ENCODE measurements around the gene NIN. TPM values are rescaled to one million over a fixed set of nuclear protein-coding genes. Genes with fewer than 3 reads are reported as not detected.

NIN gene
- total RNA-seq, 1 donor from 2014 or later: 25.2 TPM

GRCh38 chr14:50812856-50813543 lies 18.0 kb downstream of the NIN start:
- no peak for DNase-seq (ENCODE audit: low spot score in 2 of 2)
- Histone ChIP-seq H3K4me1 (no peaks in the 10 kb centered on the region), H3K9me3 (no peaks in the 10 kb centered on the region), H3K4me3 (no peak overlapping the region), H3K27me3 (no peaks in the 10 kb centered on the region), H3K36me3 (no peaks in the 10 kb centered on the region), H3K27ac (no peak overlapping the region)
- intact Hi-C loops (cut with DNase I): no loop called here
- no peak for TF ChIP-seq CTCF (IDR thresholded peaks at IDR 0.05)

GRCh38 chr14:50812180-50812579 lies 18.8 kb downstream of the NIN start:
- no peaks in the 10 kb centered on the region for H3K9me3 ChIP-seq
- H3K27me3 ChIP-seq: no peaks in the 10 kb centered on the region
- no peaks in the 10 kb centered on the region for H3K4me1 ChIP-seq
- H3K4me3 ChIP-seq: no peak overlapping the region
- no peaks in the 10 kb centered on the region for H3K36me3 ChIP-seq
- no peak for TF ChIP-seq CTCF (IDR thresholded peaks at IDR 0.05)
- intact Hi-C loops (cut with DNase I): no loop called here
- no peak for DNase-seq (ENCODE audit: low spot score in 2 of 2)
- no peak overlapping the region for H3K27ac ChIP-seq

- Histone ChIP-seq H3K27ac (no peak overlapping the region), H3K36me3 (no peaks in the 10 kb centered on the region), H3K4me1 (peaks cover 0 to 6% of the 10 kb centered on the region in 2 donors), H3K27me3 (no peaks in the 10 kb centered on the region), H3K4me3 (no peak overlapping the region), H3K9me3 (no peaks in the 10 kb centered on the region)
- intact Hi-C loops (cut with DNase I): no loop called here
- no peak for TF ChIP-seq CTCF (IDR thresholded peaks at IDR 0.05)
- no peak for DNase-seq (ENCODE audit: low spot score in 2 of 2)
Measured at GRCh38 chr14:50808053-50808452, 22.9 kb downstream of the NIN start.

GRCh38 chr14:50806241-50806933 lies 24.6 kb downstream of the NIN start:
- H3K27me3 ChIP-seq: no peaks in the 10 kb centered on the region
- intact Hi-C loops (cut with DNase I): no loop called here
- no peak overlapping the region for H3K4me3 ChIP-seq
- peaks cover 0 to 6% of the 10 kb centered on the region in 2 donors for H3K4me1 ChIP-seq
- no peaks in the 10 kb centered on the region for H3K36me3 ChIP-seq
- no peaks in the 10 kb centered on the region for H3K9me3 ChIP-seq
- DNase-seq (ENCODE audit: low spot score in 2 of 2): no peak
- no peak overlapping the region for H3K27ac ChIP-seq
- TF ChIP-seq CTCF (IDR thresholded peaks at IDR 0.05): no peak

GRCh38 chr14:50805396-50805795 lies 25.6 kb downstream of the NIN start:
- DNase-seq (ENCODE audit: low spot score in 2 of 2): no peak
- H3K27me3 ChIP-seq: no peaks in the 10 kb centered on the region
- peak overlapping the region in 1 of 2 donors; percentile 68 for H3K27ac ChIP-seq
- H3K36me3 ChIP-seq: no peaks in the 10 kb centered on the region
- H3K9me3 ChIP-seq: no peaks in the 10 kb centered on the region
- H3K4me1 ChIP-seq: peaks cover 0 to 6% of the 10 kb centered on the region in 2 donors
- intact Hi-C loops (cut with DNase I): loop anchor here (2.0 kb wide), 1 partner anchor 25 kb away; the partner anchor contains the start of gene NIN
- no peak for TF ChIP-seq CTCF (IDR thresholded peaks at IDR 0.05)
- H3K4me3 ChIP-seq: no peak overlapping the region

All from ascending aorta (tissue), 2 donors.